ENCODE results near the gene UGT2B10. TPM values are rescaled to one million over a fixed set of nuclear protein-coding genes. Genes with fewer than 3 reads are reported as not detected.
A peak's percentile ranks its signal among the peaks of the same experiment; 100 is the strongest.

Gene UGT2B10
- total and polyA plus RNA-seq, 2 of the 13 experiments (the other 11 are each of a cell fraction or from before 2014, with no cell fraction given): 107 to 148 TPM

DNA sequence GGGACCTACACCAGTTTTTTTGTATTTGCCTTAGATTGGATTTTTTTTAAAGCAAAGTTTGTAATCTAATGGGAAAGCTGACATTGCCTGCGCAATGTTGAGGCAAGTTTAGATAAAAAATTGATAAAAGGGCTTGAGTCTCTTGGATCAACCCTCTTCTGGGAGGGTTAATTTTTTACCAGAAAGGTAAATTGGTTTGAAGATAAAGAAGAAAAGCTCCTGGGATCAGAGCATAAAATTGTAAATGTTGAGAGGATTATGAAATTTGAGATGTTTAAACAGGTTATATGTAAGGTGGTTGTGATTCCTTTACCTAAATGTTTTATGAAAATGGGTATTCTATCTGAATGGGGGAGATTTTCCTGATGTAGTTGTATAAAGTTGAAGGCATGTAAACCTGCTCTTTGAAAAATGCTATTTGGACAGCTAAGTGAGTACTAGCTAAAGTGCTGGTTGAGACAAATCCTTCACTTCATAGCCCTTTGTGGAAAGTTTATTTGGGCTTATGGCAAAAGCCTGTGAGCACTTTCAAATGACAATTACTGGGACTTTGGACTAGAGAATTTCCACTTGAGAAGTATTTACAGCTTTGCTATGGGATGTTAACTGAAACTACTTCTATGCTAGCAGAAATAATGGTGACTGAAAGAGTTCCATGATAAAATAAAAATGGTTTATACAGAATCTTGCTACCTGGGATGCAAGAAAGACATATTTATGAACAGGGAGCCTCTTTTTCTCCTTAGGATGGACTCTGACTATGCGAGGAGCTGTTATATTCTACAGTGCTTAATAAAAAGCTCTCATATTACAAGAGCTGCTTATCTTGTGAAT, 56.2 kb downstream of the UGT2B10 start (continued):
- TF ChIP-seq, protein P1, sequence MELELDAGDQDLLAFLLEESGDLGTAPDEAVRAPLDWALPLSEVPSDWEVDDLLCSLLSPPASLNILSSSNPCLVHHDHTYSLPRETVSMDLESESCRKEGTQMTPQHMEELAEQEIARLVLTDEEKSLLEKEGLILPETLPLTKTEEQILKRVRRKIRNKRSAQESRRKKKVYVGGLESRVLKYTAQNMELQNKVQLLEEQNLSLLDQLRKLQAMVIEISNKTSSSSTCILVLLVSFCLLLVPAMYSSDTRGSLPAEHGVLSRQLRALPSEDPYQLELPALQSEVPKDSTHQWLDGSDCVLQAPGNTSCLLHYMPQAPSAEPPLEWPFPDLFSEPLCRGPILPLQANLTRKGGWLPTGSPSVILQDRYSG (CRISPR knock-in tag; IDR thresholded peaks at IDR 0.05): no peak
- TF ChIP-seq EZH2 (conservative IDR thresholded peaks at IDR 0.05; ENCODE audit: low read depth, low read length) (no peak), MED1 (CRISPR knock-in tag; IDR thresholded peaks at IDR 0.05) (peak; percentile 51), RFX1 (IDR thresholded peaks at IDR 0.05) (no peak), MED13 (CRISPR knock-in tag; IDR thresholded peaks at IDR 0.05) (peak; percentile 67), IRF2 (CRISPR knock-in tag; IDR thresholded peaks at IDR 0.05) (no peak; the same call in 1 of the 2 replicates), ZFX (CRISPR knock-in tag; IDR thresholded peaks at IDR 0.05; ENCODE audit: low read depth) (no peak), NFATC3 (CRISPR knock-in tag; IDR thresholded peaks at IDR 0.05) (no peak), DNMT1 (CRISPR knock-in tag; IDR thresholded peaks at IDR 0.05) (no peak), PAWR (CRISPR knock-in tag; IDR thresholded peaks at IDR 0.05; ENCODE audit: borderline replicate concordance) (no peak), ZNF225 (CRISPR knock-in tag; IDR thresholded peaks at IDR 0.05) (no peak), KDM6A (CRISPR knock-in tag; IDR thresholded peaks at IDR 0.05; ENCODE audit: low read depth) (peak; percentile 63; the same call in 1 of the 2 replicates), ZNF510 (CRISPR knock-in tag; IDR thresholded peaks at IDR 0.05; ENCODE audit: low read depth) (no peak), FOXM1 (CRISPR knock-in tag; IDR thresholded peaks at IDR 0.05) (no peak)
- TF ChIP-seq, protein P2, sequence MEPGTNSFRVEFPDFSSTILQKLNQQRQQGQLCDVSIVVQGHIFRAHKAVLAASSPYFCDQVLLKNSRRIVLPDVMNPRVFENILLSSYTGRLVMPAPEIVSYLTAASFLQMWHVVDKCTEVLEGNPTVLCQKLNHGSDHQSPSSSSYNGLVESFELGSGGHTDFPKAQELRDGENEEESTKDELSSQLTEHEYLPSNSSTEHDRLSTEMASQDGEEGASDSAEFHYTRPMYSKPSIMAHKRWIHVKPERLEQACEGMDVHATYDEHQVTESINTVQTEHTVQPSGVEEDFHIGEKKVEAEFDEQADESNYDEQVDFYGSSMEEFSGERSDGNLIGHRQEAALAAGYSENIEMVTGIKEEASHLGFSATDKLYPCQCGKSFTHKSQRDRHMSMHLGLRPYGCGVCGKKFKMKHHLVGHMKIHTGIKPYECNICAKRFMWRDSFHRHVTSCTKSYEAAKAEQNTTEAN (CRISPR knock-in tag; conservative IDR thresholded peaks at IDR 0.05): no peak; the same call in 1 of the 2 replicates
- TF ChIP-seq, protein P3, sequence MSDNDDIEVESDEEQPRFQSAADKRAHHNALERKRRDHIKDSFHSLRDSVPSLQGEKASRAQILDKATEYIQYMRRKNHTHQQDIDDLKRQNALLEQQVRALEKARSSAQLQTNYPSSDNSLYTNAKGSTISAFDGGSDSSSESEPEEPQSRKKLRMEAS (IDR thresholded peaks at IDR 0.05): no peak
- TF ChIP-seq, protein P4, sequence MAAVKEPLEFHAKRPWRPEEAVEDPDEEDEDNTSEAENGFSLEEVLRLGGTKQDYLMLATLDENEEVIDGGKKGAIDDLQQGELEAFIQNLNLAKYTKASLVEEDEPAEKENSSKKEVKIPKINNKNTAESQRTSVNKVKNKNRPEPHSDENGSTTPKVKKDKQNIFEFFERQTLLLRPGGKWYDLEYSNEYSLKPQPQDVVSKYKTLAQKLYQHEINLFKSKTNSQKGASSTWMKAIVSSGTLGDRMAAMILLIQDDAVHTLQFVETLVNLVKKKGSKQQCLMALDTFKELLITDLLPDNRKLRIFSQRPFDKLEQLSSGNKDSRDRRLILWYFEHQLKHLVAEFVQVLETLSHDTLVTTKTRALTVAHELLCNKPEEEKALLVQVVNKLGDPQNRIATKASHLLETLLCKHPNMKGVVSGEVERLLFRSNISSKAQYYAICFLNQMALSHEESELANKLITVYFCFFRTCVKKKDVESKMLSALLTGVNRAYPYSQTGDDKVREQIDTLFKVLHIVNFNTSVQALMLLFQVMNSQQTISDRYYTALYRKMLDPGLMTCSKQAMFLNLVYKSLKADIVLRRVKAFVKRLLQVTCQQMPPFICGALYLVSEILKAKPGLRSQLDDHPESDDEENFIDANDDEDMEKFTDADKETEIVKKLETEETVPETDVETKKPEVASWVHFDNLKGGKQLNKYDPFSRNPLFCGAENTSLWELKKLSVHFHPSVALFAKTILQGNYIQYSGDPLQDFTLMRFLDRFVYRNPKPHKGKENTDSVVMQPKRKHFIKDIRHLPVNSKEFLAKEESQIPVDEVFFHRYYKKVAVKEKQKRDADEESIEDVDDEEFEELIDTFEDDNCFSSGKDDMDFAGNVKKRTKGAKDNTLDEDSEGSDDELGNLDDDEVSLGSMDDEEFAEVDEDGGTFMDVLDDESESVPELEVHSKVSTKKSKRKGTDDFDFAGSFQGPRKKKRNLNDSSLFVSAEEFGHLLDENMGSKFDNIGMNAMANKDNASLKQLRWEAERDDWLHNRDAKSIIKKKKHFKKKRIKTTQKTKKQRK (IDR thresholded peaks at IDR 0.05; ENCODE audit: low read length): no peak
- TF ChIP-seq, protein P5, sequence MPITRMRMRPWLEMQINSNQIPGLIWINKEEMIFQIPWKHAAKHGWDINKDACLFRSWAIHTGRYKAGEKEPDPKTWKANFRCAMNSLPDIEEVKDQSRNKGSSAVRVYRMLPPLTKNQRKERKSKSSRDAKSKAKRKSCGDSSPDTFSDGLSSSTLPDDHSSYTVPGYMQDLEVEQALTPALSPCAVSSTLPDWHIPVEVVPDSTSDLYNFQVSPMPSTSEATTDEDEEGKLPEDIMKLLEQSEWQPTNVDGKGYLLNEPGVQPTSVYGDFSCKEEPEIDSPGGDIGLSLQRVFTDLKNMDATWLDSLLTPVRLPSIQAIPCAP (CRISPR knock-in tag; IDR thresholded peaks at IDR 0.05; ENCODE audit: low read depth): no peak
- TF ChIP-seq, protein P6, sequence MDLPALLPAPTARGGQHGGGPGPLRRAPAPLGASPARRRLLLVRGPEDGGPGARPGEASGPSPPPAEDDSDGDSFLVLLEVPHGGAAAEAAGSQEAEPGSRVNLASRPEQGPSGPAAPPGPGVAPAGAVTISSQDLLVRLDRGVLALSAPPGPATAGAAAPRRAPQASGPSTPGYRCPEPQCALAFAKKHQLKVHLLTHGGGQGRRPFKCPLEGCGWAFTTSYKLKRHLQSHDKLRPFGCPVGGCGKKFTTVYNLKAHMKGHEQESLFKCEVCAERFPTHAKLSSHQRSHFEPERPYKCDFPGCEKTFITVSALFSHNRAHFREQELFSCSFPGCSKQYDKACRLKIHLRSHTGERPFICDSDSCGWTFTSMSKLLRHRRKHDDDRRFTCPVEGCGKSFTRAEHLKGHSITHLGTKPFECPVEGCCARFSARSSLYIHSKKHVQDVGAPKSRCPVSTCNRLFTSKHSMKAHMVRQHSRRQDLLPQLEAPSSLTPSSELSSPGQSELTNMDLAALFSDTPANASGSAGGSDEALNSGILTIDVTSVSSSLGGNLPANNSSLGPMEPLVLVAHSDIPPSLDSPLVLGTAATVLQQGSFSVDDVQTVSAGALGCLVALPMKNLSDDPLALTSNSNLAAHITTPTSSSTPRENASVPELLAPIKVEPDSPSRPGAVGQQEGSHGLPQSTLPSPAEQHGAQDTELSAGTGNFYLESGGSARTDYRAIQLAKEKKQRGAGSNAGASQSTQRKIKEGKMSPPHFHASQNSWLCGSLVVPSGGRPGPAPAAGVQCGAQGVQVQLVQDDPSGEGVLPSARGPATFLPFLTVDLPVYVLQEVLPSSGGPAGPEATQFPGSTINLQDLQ (CRISPR knock-in tag; IDR thresholded peaks at IDR 0.05): no peak
- TF ChIP-seq, protein P7, sequence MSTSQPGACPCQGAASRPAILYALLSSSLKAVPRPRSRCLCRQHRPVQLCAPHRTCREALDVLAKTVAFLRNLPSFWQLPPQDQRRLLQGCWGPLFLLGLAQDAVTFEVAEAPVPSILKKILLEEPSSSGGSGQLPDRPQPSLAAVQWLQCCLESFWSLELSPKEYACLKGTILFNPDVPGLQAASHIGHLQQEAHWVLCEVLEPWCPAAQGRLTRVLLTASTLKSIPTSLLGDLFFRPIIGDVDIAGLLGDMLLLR (CRISPR knock-in tag; IDR thresholded peaks at IDR 0.05): no peak
